GM12878 (cell line): ENCODE results near the gene EPS8.

ENCODE experiments used
- CEBPB ChIP-seq, 2 experiments: fragments of 150-350 bp in 1 of 2; IDR thresholded peaks; 2 replicates each; pipeline ENCODE4 v1.6.1; 2012 to 2014; ENCODE audit warnings: low read depth in 2 of 2, low read length in 2 of 2, borderline replicate concordance in 1 of 2, inconsistent platforms in 1 of 2
- EP300 ChIP-seq, 2 experiments: fragments of 150-350 bp in 1 of 2; IDR thresholded peaks; 2 replicates each; pipeline ENCODE4 v1.6.1; 2011 to 2012; ENCODE audit warnings: low read depth in 2 of 2, low read length in 2 of 2, borderline replicate concordance in 1 of 2, improper control_type of control experiment in 1 of 2, inconsistent platforms in 1 of 2; ENCODE audit not compliant: control insufficient read depth in 1 of 2
- EZH2 ChIP-seq: IDR thresholded peaks from 2 replicates; pipeline ENCODE4 v1.6.1; 2012; ENCODE audit warnings: low read depth, mild to moderate bottlenecking, control low read depth, inconsistent platforms, low read length, borderline replicate concordance; ENCODE audit not compliant: control insufficient read depth
- POLR2A ChIP-seq: IDR thresholded peaks from 2 replicates; pipeline ENCODE4 v1.6.1; 2011; ENCODE audit warnings: low read depth, mild to moderate bottlenecking, low read length
- POU2F2 ChIP-seq: IDR thresholded peaks from 3 replicates; pipeline ENCODE4 v1.6.1; 2011; ENCODE audit warnings: low read depth, mild to moderate bottlenecking, low read length, borderline replicate concordance
- RCOR1 ChIP-seq: conservative IDR thresholded peaks from 2 replicates; pipeline ENCODE4 v1.6.1; 2012; ENCODE audit warnings: low read depth, low read length, improper control_type of control experiment
- SIN3A ChIP-seq: IDR thresholded peaks from 2 replicates; pipeline ENCODE4 v1.6.1; 2012; ENCODE audit warnings: low read depth, low read length, improper control_type of control experiment
- SMC3 ChIP-seq: IDR thresholded peaks from 2 replicates; pipeline ENCODE4 v1.6.1; 2011; ENCODE audit warnings: low read length, improper control_type of control experiment, borderline replicate concordance
- SREBF1 ChIP-seq: IDR thresholded peaks from 2 replicates; pipeline ENCODE4 v1.6.1; 2012; ENCODE audit warnings: mild to moderate bottlenecking, low read length
- TF ChIP-seq, protein P1 (sequence below): IDR thresholded peaks from 2 replicates; pipeline ENCODE4 v1.6.1; 2012; ENCODE audit warnings: low read depth, low read length, improper control_type of control experiment
- TF ChIP-seq, protein P2 (sequence below), 3 experiments: IDR thresholded peaks in 2 of 3; conservative IDR thresholded peaks in 1 of 3; 2 replicates each; pipeline ENCODE4 v1.5.1; 2011; ENCODE audit warnings: low read depth in 3 of 3, low read length in 3 of 3, mild to moderate bottlenecking in 3 of 3, control low read depth in 2 of 3, moderate library complexity in 2 of 3, inconsistent platforms in 1 of 3, mixed read lengths in 1 of 3; ENCODE audit not compliant: control insufficient read depth in 2 of 3, insufficient read depth in 1 of 3; ENCODE audit errors: extremely low read depth in 1 of 3
- TF ChIP-seq, protein P3 (sequence below): fragments of 450-650 bp; IDR thresholded peaks from 2 replicates; pipeline ENCODE4 v1.6.1; 2018; ENCODE audit warnings: borderline replicate concordance, mild to moderate bottlenecking; ENCODE audit not compliant: partially characterized antibody
- TF ChIP-seq, protein P4 (sequence below): IDR thresholded peaks from 2 replicates; pipeline ENCODE4 v1.6.1; 2012; ENCODE audit warnings: mild to moderate bottlenecking, low read depth, low read length

DNA sequence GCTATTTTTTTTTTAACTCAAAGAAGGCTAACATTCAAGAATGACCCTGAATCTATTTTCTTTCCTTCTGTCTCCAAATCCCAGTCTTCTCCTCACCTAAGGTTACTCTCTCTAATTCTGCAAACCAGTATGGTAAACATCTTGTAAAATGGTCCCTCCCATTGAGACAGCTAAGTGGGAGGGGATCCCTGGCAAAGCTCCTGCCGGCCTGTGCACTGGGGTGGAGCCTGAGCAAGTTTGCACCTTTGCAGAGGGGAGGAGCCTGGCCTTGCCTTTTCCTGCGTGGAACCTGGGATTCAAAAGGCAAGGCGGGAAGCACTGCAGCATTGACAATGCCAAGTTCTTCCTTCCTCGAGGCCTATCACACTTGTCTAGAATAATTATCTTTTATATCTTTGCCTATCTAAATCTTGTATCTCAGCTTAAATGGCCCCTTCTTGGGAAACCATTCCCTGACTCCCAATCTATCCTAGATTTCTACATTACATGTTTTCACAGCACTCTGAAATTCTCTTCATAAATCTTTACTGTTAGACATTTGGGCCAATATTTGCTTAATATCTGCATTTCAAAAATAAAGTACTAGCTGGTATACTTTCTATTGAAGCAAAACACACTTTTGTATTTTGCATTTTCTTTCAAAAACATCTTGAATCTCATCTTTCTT, 83.0 kb downstream of the EPS8 start:
- TF ChIP-seq SREBF1, result no peak
- no peak for TF ChIP-seq CEBPB (IDR thresholded peaks at IDR 0.05; ENCODE audit: borderline replicate concordance in 1 of 2, low read depth in 2 of 2, low read length in 2 of 2)
- TF ChIP-seq EZH2, result no peak
- TF ChIP-seq, protein P1, sequence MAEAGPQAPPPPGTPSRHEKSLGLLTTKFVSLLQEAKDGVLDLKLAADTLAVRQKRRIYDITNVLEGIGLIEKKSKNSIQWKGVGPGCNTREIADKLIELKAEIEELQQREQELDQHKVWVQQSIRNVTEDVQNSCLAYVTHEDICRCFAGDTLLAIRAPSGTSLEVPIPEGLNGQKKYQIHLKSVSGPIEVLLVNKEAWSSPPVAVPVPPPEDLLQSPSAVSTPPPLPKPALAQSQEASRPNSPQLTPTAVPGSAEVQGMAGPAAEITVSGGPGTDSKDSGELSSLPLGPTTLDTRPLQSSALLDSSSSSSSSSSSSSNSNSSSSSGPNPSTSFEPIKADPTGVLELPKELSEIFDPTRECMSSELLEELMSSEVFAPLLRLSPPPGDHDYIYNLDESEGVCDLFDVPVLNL, result no peak
- no peak for TF ChIP-seq EP300 (IDR thresholded peaks at IDR 0.05; ENCODE audit: borderline replicate concordance in 1 of 2, control insufficient read depth in 1 of 2, low read depth in 2 of 2, low read length in 2 of 2)
- TF ChIP-seq, protein P2, sequence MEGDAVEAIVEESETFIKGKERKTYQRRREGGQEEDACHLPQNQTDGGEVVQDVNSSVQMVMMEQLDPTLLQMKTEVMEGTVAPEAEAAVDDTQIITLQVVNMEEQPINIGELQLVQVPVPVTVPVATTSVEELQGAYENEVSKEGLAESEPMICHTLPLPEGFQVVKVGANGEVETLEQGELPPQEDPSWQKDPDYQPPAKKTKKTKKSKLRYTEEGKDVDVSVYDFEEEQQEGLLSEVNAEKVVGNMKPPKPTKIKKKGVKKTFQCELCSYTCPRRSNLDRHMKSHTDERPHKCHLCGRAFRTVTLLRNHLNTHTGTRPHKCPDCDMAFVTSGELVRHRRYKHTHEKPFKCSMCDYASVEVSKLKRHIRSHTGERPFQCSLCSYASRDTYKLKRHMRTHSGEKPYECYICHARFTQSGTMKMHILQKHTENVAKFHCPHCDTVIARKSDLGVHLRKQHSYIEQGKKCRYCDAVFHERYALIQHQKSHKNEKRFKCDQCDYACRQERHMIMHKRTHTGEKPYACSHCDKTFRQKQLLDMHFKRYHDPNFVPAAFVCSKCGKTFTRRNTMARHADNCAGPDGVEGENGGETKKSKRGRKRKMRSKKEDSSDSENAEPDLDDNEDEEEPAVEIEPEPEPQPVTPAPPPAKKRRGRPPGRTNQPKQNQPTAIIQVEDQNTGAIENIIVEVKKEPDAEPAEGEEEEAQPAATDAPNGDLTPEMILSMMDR (IDR thresholded peaks at IDR 0.05 in 2 of 3, conservative IDR thresholded peaks at IDR 0.05 in 1 of 3; ENCODE audit: control insufficient read depth in 2 of 3, extremely low read depth in 1 of 3, insufficient read depth in 1 of 3, low read depth in 3 of 3, low read length in 3 of 3), result no peak
- TF ChIP-seq SMC3, result no peak
- no peak for TF ChIP-seq SIN3A
- TF ChIP-seq, protein P3, sequence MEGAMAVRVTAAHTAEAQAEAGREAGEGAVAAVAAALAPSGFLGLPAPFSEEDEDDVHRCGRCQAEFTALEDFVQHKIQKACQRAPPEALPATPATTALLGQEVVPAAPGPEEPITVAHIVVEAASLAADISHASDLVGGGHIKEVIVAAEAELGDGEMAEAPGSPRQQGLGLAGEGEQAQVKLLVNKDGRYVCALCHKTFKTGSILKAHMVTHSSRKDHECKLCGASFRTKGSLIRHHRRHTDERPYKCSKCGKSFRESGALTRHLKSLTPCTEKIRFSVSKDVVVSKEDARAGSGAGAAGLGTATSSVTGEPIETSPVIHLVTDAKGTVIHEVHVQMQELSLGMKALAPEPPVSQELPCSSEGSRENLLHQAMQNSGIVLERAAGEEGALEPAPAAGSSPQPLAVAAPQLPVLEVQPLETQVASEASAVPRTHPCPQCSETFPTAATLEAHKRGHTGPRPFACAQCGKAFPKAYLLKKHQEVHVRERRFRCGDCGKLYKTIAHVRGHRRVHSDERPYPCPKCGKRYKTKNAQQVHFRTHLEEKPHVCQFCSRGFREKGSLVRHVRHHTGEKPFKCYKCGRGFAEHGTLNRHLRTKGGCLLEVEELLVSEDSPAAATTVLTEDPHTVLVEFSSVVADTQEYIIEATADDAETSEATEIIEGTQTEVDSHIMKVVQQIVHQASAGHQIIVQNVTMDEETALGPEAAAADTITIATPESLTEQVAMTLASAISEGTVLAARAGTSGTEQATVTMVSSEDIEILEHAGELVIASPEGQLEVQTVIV, result no peak
- TF ChIP-seq RCOR1, result no peak
- TF ChIP-seq, protein P4, sequence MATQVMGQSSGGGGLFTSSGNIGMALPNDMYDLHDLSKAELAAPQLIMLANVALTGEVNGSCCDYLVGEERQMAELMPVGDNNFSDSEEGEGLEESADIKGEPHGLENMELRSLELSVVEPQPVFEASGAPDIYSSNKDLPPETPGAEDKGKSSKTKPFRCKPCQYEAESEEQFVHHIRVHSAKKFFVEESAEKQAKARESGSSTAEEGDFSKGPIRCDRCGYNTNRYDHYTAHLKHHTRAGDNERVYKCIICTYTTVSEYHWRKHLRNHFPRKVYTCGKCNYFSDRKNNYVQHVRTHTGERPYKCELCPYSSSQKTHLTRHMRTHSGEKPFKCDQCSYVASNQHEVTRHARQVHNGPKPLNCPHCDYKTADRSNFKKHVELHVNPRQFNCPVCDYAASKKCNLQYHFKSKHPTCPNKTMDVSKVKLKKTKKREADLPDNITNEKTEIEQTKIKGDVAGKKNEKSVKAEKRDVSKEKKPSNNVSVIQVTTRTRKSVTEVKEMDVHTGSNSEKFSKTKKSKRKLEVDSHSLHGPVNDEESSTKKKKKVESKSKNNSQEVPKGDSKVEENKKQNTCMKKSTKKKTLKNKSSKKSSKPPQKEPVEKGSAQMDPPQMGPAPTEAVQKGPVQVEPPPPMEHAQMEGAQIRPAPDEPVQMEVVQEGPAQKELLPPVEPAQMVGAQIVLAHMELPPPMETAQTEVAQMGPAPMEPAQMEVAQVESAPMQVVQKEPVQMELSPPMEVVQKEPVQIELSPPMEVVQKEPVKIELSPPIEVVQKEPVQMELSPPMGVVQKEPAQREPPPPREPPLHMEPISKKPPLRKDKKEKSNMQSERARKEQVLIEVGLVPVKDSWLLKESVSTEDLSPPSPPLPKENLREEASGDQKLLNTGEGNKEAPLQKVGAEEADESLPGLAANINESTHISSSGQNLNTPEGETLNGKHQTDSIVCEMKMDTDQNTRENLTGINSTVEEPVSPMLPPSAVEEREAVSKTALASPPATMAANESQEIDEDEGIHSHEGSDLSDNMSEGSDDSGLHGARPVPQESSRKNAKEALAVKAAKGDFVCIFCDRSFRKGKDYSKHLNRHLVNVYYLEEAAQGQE, result no peak
- no peak for TF ChIP-seq POLR2A
- TF ChIP-seq POU2F2, result no peak
